Muscle of arm (tissue), 12 donors: ENCODE results near the gene KRTAP3-2. TPM values are rescaled to one million over a fixed set of nuclear protein-coding genes. Genes with fewer than 3 reads are reported as not detected.

ENCODE experiments used
- DNase-seq: peaks from one replicate; pipeline ENCODE4 v3.0.0-alpha.2; 2013
- polyA plus RNA-seq, 12 donors: library from polyadenylated mRNA; unstranded; fragments of 120-200 nt; gene quantifications; one replicate each; pipeline ENCODE4 v1.2.1, GENCODE V29; 2013; ENCODE audit not compliant: insufficient read length in 12 of 12

The KRTAP3-2 gene
- polyA plus RNA-seq, 12 donors = 0.22 to 1.4 (median 0.86) TPM; not detected in 3

DNA sequence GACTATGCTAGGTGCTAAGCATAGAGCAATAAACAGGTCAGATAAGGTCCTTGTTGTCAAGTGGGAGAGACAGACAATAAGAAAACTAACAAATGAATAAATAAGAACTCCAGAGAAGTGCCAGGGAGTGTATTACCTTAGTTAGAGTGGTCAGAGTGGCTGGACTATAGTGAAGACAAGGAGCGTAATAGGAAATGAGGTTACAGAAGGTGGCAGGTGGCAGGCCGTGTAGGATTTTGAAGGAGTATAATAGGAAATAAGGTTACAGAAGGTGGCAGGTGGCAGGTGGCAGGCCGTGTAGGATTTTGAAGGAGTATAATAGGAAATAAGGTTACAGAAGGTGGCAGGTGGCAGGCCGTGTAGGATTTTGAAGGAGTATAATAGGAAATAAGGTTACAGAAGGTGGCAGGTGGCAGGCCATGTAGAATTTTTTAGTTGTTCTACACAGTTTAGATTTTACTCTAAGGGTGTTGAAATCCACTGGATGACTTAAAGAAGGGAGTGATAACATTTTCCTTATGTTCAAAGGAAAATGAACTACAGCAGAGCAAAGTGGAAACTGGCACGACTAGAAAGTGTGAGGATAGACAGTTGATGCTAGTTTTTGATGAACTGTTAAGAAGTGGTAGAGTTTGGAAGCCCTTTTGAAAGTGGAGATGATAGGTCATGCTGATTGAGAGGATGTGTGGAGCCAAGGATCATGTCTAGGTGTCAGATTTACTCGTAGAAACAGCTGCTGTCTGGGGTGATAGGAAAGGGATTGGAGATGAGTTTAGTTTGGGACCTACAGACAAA, 12.8 kb upstream of the KRTAP3-2 start:
- no peak for DNase-seq

DNA sequence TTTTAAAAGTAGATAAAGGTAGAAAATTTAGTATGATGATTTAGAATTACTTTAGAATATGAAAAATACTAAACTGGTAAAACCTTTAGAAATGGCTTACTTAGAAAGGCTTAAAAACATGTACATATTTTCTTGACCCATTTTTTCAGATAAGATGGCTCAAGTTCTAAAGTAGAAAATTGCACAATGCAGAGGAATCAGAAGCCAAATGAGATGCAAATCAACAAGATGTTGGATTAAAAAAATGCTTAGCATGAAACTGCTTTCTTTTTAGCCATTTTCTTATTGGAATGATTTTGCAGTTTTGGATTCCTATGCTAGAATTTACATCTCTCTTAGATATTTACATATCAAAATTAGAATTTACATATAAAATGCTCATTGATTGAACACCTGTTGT, 10.7 kb upstream of the KRTAP3-2 start:
- no peak for DNase-seq

GRCh38 chr17:41009936-41010335, 10.2 kb upstream of the KRTAP3-2 start:
- DNase-seq = no peak

- DNase-seq = no peak
These were observed 9.6 kb upstream of the KRTAP3-2 start for GRCh38 chr17:41009301-41009760.

DNA sequence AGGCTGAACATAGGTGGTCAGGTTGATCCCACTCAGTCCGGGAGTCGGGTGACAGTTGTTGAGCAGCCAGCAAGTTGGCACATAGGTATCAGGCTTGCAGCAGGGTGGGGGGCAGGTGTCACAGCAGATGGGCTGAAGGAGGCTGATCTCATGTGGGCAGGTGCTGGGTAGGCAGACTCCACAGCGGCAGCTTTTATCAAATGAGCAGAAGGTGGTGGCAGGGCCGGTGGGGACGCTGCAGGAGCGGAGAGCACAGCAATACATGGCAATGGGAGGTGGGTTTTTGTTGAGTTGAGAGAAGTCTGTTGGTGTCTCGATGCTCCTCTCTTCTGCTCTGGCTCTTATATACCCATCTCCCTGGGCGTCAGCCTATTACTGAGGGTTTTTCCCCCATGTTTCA, 9.1 kb upstream of the KRTAP3-2 start, which contains the start of gene KRTAP3-1:
Gene KRTAP3-1 (minus strand): TSS at position 318 of the 400 bp plus-strand sequence. CDS start 54 bp downstream, at position 264.
- DNase-seq = no peak

GRCh38 chr17:41004397-41004796, 4.7 kb upstream of the KRTAP3-2 start:
- DNase-seq = no peak

GRCh38 chr17:41003926-41004325, 4.2 kb upstream of the KRTAP3-2 start:
- DNase-seq = no peak

DNA sequence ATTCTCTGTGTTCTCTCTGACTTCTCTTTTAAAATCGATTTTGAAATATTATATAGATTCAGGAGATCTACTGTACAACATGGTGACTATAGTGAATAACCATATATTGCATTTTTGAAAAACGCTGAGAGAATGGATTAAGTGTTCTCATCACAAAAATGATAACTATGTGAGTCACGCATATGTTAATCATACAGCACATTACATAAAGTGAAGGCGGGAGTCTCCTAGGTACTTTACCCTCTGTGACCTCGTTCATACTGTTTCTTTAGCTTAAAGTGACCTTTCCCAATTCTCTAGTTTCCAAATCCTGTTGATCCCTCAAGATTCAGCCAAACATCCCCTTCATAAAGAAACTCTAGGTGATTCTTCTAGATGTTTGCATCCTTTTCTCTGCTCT, 3.1 kb upstream of the KRTAP3-2 start:
- no peak for DNase-seq

GRCh38 chr17:41001795-41002194, 2.1 kb upstream of the KRTAP3-2 start:
- DNase-seq = no peak

- no peak for DNase-seq
These were observed 2.3 kb downstream of the KRTAP3-2 start for GRCh38 chr17:40997361-40997760.

GRCh38 chr17:40996829-40997228, 2.9 kb downstream of the KRTAP3-2 start:
- DNase-seq = no peak

DNA sequence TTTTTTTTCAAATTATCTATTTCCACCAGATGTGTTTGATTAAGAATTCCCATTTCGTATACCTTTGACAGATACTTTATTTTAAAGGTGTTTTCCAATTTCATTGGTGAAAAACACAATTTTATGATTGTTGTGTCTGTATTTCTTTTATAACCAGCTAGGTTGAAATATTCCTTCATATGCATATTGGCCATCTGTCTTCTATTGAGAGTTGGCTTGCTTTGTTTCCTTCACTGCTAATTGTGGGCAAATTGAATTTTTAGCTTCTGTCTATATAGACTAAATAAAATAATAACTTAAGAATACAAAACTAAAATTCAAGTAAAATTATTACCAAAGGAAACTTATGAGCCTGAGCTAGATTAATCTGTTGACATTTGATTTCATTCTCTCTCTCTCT, 4.6 kb downstream of the KRTAP3-2 start:
- DNase-seq = no peak

GRCh38 chr17:40993839-40994238, 5.9 kb downstream of the KRTAP3-2 start, which contains the start of gene KRTAP3-3:
TSS of gene KRTAP3-3 (minus strand) at chr17:40994164. CDS start at chr17:40994097, 67 bp downstream.
- no peak for DNase-seq

- DNase-seq = no peak
These were observed 6.6 kb downstream of the KRTAP3-2 start for GRCh38 chr17:40993084-40993483.

GRCh38 chr17:40992666-40993065, 7.0 kb downstream of the KRTAP3-2 start:
- no peak for DNase-seq

DNA sequence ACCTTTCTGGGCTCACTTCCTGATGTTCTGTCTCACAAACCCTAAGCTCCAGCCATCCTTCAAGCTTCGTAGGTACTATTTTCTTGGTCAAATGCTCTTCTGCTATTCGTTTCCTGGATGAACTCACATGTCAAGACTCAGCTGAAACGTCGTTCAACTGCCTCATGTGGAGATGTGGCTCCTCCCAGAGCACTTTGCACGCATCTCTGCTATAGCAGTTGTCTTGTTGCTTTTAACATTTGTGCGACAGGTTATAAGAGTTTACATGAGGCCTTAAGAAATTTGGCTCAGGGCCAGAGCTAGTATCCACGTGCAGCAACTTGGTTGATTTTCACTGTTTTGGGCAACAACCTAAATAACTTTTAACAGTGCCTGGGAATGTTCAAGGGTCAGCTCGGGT, 12.8 kb downstream of the KRTAP3-2 start:
- DNase-seq = no peak

DNA sequence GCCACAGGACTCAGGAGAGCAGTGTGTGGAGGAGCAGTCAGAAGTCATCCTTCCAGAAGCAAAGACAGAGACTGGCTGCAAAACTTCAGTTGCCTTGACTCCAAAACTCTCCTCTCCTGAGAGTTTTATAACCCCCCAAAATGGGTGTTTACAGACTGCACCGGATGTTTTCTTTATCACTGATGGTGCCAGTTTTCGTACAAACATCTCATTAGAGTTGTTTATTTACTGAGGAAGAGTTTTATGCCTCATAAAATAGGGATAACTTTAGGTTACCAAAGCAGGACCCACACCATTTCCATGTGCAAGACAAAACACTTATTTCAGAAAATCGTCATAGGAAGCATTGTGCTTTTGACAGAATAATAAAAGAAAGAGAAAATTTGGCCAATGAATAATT, 15.5 kb downstream of the KRTAP3-2 start, which contains the start of gene KRT40:
Gene KRT40 (minus strand): TSS at position 101 of the 400 bp plus-strand sequence. CDS start 53 bp downstream, at position 48.
- DNase-seq = no peak

GRCh38 chr17:40981115-40981514, 18.6 kb downstream of the KRTAP3-2 start:
- no peak for DNase-seq

GRCh38 chr17:40980596-40980995, 19.1 kb downstream of the KRTAP3-2 start:
- DNase-seq = peak; percentile 80

DNA sequence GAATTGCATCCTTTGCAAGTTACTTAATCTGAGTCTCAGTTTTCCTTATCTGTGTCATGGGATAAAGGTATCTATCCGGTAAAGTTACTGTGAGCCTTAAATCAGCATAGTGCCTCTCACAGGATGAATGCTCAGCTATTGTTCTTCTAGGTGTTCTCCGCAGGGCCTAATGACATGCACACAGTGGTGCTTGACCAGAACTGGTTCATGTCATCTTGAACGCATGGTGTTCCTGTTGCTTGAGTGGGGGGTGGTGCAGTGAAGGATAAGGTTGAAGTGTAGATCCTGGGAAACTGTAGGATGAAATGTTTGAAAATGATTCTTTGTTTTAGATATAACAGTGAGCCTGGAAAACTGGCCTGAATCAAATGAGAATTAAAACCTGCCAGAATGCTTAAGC, 19.6 kb downstream of the KRTAP3-2 start:
- DNase-seq = no peak

- DNase-seq = no peak
These were observed 21.0 kb downstream of the KRTAP3-2 start for GRCh38 chr17:40978575-40979151.

- DNase-seq = no peak
These were observed 24.2 kb downstream of the KRTAP3-2 start for GRCh38 chr17:40975516-40975915.

DNA sequence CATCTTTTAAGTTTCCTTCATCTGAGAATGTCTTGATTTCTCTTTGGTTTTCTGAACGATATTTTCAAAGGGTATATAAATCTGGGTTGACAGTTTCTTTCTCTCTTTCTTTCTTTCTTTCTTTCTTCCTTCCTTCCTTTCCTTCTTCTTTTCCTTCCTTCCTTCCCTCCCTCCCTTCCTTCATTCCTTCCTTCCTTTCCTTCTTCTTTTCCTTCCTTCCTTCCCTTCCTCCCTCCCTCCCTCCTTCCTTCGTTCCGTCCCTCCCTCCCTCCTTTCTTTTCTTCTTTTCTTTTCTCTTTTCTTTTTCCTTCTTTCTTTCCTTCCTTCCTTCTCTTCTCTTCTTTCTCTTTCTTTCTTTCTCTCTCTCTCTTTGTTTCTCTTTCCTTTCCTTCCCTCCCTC, 25.3 kb downstream of the KRTAP3-2 start:
- no peak for DNase-seq
